ENCODE data around the gene STARD13.

DNA sequence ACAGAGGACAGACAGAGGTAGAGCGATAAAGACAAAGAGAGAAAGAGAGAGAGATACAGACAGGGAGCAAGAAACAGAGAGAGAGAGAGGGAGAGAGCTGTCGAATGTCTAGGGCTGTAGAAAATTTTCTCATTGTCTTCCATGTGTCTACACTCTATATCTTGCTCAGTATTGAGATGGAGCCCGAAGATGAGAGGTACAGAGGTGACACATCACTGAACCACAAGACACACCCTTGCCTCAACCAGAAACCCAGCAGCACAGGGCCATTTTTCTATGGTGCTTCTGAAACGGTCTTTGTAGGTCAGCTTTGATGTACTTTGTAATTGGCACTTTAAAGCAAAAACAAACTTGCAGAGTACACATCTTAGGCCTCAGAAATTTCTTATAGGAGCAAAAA is 157.4 kb downstream of the STARD13 start:
- TF ChIP-seq, protein P1, sequence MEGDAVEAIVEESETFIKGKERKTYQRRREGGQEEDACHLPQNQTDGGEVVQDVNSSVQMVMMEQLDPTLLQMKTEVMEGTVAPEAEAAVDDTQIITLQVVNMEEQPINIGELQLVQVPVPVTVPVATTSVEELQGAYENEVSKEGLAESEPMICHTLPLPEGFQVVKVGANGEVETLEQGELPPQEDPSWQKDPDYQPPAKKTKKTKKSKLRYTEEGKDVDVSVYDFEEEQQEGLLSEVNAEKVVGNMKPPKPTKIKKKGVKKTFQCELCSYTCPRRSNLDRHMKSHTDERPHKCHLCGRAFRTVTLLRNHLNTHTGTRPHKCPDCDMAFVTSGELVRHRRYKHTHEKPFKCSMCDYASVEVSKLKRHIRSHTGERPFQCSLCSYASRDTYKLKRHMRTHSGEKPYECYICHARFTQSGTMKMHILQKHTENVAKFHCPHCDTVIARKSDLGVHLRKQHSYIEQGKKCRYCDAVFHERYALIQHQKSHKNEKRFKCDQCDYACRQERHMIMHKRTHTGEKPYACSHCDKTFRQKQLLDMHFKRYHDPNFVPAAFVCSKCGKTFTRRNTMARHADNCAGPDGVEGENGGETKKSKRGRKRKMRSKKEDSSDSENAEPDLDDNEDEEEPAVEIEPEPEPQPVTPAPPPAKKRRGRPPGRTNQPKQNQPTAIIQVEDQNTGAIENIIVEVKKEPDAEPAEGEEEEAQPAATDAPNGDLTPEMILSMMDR (IDR thresholded peaks at IDR 0.05): no peak
- no peak for TF ChIP-seq POLR2A (IDR thresholded peaks at IDR 0.05)
